GM21423 (cell line): ENCODE results near the gene SLC23A1.
"Not testable (repeated sequence)": the region's sequence is repeated elsewhere in the genome, so short reads cannot be mapped to it uniquely, and the experiment has no call there.

Source experiments
- ATAC-seq: cut with Tn5 transposase; IDR thresholded peaks from one replicate; pipeline ENCODE4 v1.9.1; 2021; ENCODE audit warnings: mild to moderate bottlenecking, moderate library complexity; ENCODE audit not compliant: unreplicated experiment

SLC23A1 gene

GRCh38 chr5:139374909-139375308, 8.2 kb downstream of the SLC23A1 start:
- no peak for ATAC-seq

GRCh38 chr5:139371482-139372435, 11.3 kb downstream of the SLC23A1 start:
- ATAC-seq, result no peak

GRCh38 chr5:139369181-139369580, 13.9 kb downstream of the SLC23A1 start:
- ATAC-seq, result no peak

GRCh38 chr5:139368613-139369012, 14.5 kb downstream of the SLC23A1 start:
- ATAC-seq, result no peak

GRCh38 chr5:139364466-139364865, 18.6 kb downstream of the SLC23A1 start:
- ATAC-seq, result no peak

- ATAC-seq, result no peak
Observed at GRCh38 chr5:139363937-139364336, 19.2 kb downstream of the SLC23A1 start.

- no peak for ATAC-seq
Observed at GRCh38 chr5:139361835-139362429, 21.2 kb downstream of the SLC23A1 start.

GRCh38 chr5:139360384-139360783, 22.7 kb downstream of the SLC23A1 start:
- ATAC-seq, result no peak

GRCh38 chr5:139358064-139358463, 25.0 kb downstream of the SLC23A1 start:
- no peak for ATAC-seq

GRCh38 chr5:139355900-139356299, 27.2 kb downstream of the SLC23A1 start:
- not testable (repeated sequence) for ATAC-seq

- ATAC-seq, result no peak
Observed at GRCh38 chr5:139354186-139354585, 28.9 kb downstream of the SLC23A1 start.

GRCh38 chr5:139347863-139348262, 35.2 kb downstream of the SLC23A1 start:
- not testable (repeated sequence) for ATAC-seq

- ATAC-seq, result not testable (repeated sequence)
Observed at GRCh38 chr5:139345442-139345841, 37.7 kb downstream of the SLC23A1 start.

GRCh38 chr5:139344177-139344576, 38.9 kb downstream of the SLC23A1 start:
- no peak for ATAC-seq

GRCh38 chr5:139343476-139343875, 39.6 kb downstream of the SLC23A1 start:
- no peak for ATAC-seq

GRCh38 chr5:139342423-139342723, 40.7 kb downstream of the SLC23A1 start:
- peak; percentile 42 for ATAC-seq

GRCh38 chr5:139341689-139342422, 41.2 kb downstream of the SLC23A1 start, which contains the start of gene PAIP2:
TSS of gene PAIP2 (plus strand) at chr5:139341854. CDS start at chr5:139363785, 21,931 bp downstream.
- ATAC-seq, result peak; percentile 96

- ATAC-seq, result no peak
Observed at GRCh38 chr5:139341187-139341688, 41.9 kb downstream of the SLC23A1 start.

- ATAC-seq, result no peak
Observed at GRCh38 chr5:139340051-139340450, 43.0 kb downstream of the SLC23A1 start.

GRCh38 chr5:139335811-139336210, 47.3 kb downstream of the SLC23A1 start:
- no peak for ATAC-seq
